ENCODE data around the gene NFKB1. TPM values are rescaled to one million over a fixed set of nuclear protein-coding genes. Genes with fewer than 3 reads are reported as not detected.
A peak's percentile ranks its signal among the peaks of the same experiment; 100 is the strongest.
"Not testable (repeated sequence)": the region's sequence is repeated elsewhere in the genome, so short reads cannot be mapped to it uniquely, and the experiment has no call there.

Gene NFKB1
- total RNA-seq, 1 donor from 2014 or later: 19.0 TPM

GRCh38 chr4:102610007-102610406 lies 108.8 kb downstream of the NFKB1 start:
- Histone ChIP-seq H3K36me3 (ENCODE audit: control insufficient read depth, insufficient read depth, low read length) (peaks cover 32% of the 10 kb centered on the region), H3K27me3 (ENCODE audit: control insufficient read depth, insufficient read depth, low read length) (no peaks in the 10 kb centered on the region), H3K4me3 (ENCODE audit: low read depth, low read length) (no peak overlapping the region)
- TF ChIP-seq CTCF (IDR thresholded peaks at IDR 0.05; ENCODE audit: insufficient read depth, low read length, severe bottlenecking): no peak
- FAIRE-seq (no peak), DNase-seq (ENCODE audit: low read depth) (no peak)

- no peak overlapping the region for H3K4me3 ChIP-seq (ENCODE audit: low read depth, low read length)
- no peaks in the 10 kb centered on the region for H3K27me3 ChIP-seq (ENCODE audit: control insufficient read depth, insufficient read depth, low read length)
- FAIRE-seq (no peak), DNase-seq (ENCODE audit: low read depth) (no peak)
- TF ChIP-seq CTCF (IDR thresholded peaks at IDR 0.05; ENCODE audit: insufficient read depth, low read length, severe bottlenecking): no peak
- H3K36me3 ChIP-seq (ENCODE audit: control insufficient read depth, insufficient read depth, low read length): peaks cover 32% of the 10 kb centered on the region
These were observed 109.3 kb downstream of the NFKB1 start for GRCh38 chr4:102610476-102610875.

GRCh38 chr4:102612210-102612609 lies 111.1 kb downstream of the NFKB1 start:
- FAIRE-seq: peak; percentile 23
- H3K27me3 ChIP-seq (ENCODE audit: control insufficient read depth, insufficient read depth, low read length): no peaks in the 10 kb centered on the region
- H3K36me3 ChIP-seq (ENCODE audit: control insufficient read depth, insufficient read depth, low read length): peaks cover 30% of the 10 kb centered on the region
- no peak overlapping the region for H3K4me3 ChIP-seq (ENCODE audit: low read depth, low read length)
- DNase-seq (ENCODE audit: low read depth): peak; percentile 87
- no peak for TF ChIP-seq CTCF (IDR thresholded peaks at IDR 0.05; ENCODE audit: insufficient read depth, low read length, severe bottlenecking)

- Histone ChIP-seq H3K4me3 (ENCODE audit: low read depth, low read length) (no peak overlapping the region), H3K36me3 (ENCODE audit: control insufficient read depth, insufficient read depth, low read length) (peaks cover 29% of the 10 kb centered on the region), H3K27me3 (ENCODE audit: control insufficient read depth, insufficient read depth, low read length) (no peaks in the 10 kb centered on the region)
- TF ChIP-seq CTCF (IDR thresholded peaks at IDR 0.05; ENCODE audit: insufficient read depth, low read length, severe bottlenecking): no peak
- DNase-seq (ENCODE audit: low read depth) (peak; percentile 91), FAIRE-seq (peak; percentile 32)
These were observed 111.7 kb downstream of the NFKB1 start for GRCh38 chr4:102612824-102613366.

GRCh38 chr4:102614801-102615200 lies 113.6 kb downstream of the NFKB1 start:
- Histone ChIP-seq H3K36me3 (ENCODE audit: control insufficient read depth, insufficient read depth, low read length) (peaks cover 25% of the 10 kb centered on the region), H3K4me3 (ENCODE audit: low read depth, low read length) (no peak overlapping the region), H3K27me3 (ENCODE audit: control insufficient read depth, insufficient read depth, low read length) (no peaks in the 10 kb centered on the region)
- DNase-seq (ENCODE audit: low read depth): no peak
- no peak for TF ChIP-seq CTCF (IDR thresholded peaks at IDR 0.05; ENCODE audit: insufficient read depth, low read length, severe bottlenecking)
- FAIRE-seq: no peak

- H3K36me3 ChIP-seq (ENCODE audit: control insufficient read depth, insufficient read depth, low read length): peaks cover 18% of the 10 kb centered on the region
- no peak for TF ChIP-seq CTCF (IDR thresholded peaks at IDR 0.05; ENCODE audit: insufficient read depth, low read length, severe bottlenecking)
- DNase-seq (ENCODE audit: low read depth): no peak
- H3K27me3 ChIP-seq (ENCODE audit: control insufficient read depth, insufficient read depth, low read length): no peaks in the 10 kb centered on the region
- FAIRE-seq: no peak
- H3K4me3 ChIP-seq (ENCODE audit: low read depth, low read length): no peak overlapping the region
These were observed 115.5 kb downstream of the NFKB1 start for GRCh38 chr4:102616636-102617035.

- not testable (repeated sequence) for H3K27me3 ChIP-seq (ENCODE audit: control insufficient read depth, insufficient read depth, low read length); DNase-seq (ENCODE audit: low read depth); H3K4me3 ChIP-seq (ENCODE audit: low read depth, low read length); FAIRE-seq
- H3K36me3 ChIP-seq (ENCODE audit: control insufficient read depth, insufficient read depth, low read length): peaks cover 13% of the 10 kb centered on the region
These were observed 117.9 kb downstream of the NFKB1 start for GRCh38 chr4:102619021-102619420.

- not testable (repeated sequence) for H3K27me3 ChIP-seq (ENCODE audit: control insufficient read depth, insufficient read depth, low read length); H3K4me3 ChIP-seq (ENCODE audit: low read depth, low read length); H3K36me3 ChIP-seq (ENCODE audit: control insufficient read depth, insufficient read depth, low read length); FAIRE-seq
- DNase-seq (ENCODE audit: low read depth): peak; percentile 47
These were observed 118.8 kb downstream of the NFKB1 start for GRCh38 chr4:102619776-102620631.

Data from bronchial epithelial cell (primary cell).